Upper lobe of left lung (tissue), 6 donors: ENCODE data around the gene SFRP2. TPM values are rescaled to one million over a fixed set of nuclear protein-coding genes. Genes with fewer than 3 reads are reported as not detected.

Experiments used
- ATAC-seq, 2 donors: fragments of 200-7000 bp; cut with Tn5 transposase; one replicate each; pipeline ENCODE4 v1.9.1; 2022; ENCODE audit warnings: mild to moderate bottlenecking in 2 of 2, moderate library complexity in 2 of 2; ENCODE audit not compliant: low FRiP score in 2 of 2
- DNase-seq, 2 donors: peaks; one replicate each; pipeline ENCODE4 v3.0.0-alpha.2; 2019 to 2020
- H3K27ac ChIP-seq, 4 donors: fragments of 200-600 bp; sonication (generic); one replicate each; pipeline ENCODE4 v1.5.1; 2016 to 2019
- H3K27me3 ChIP-seq, 4 donors: fragments of 200-600 bp; sonication (generic); one replicate each; pipeline ENCODE4 v1.5.1; 2017 to 2019
- H3K36me3 ChIP-seq, 4 donors: fragments of 200-600 bp; sonication (generic); one replicate each; pipeline ENCODE4 v1.5.1; 2016 to 2019
- H3K4me1 ChIP-seq, 4 donors: fragments of 200-600 bp; sonication (generic); one replicate each; pipeline ENCODE4 v1.5.1; 2018 to 2019
- H3K4me3 ChIP-seq, 4 donors: fragments of 200-600 bp; sonication (generic); one replicate each; pipeline ENCODE4 v1.5.1; 2017 to 2019; ENCODE audit warnings: mild to moderate bottlenecking in 2 of 4, moderate library complexity in 1 of 4
- H3K9me3 ChIP-seq, 4 donors: fragments of 200-600 bp; sonication (generic); one replicate each; pipeline ENCODE4 v1.5.1; 2018 to 2019
- EP300 ChIP-seq, 4 donors: sonication (generic); formaldehyde crosslinking; IDR thresholded peaks; one replicate each; pipeline ENCODE4 v1.5.1; 2017; ENCODE audit warnings: antibody characterized with exemption in 4 of 4, control low read depth in 2 of 4
- POLR2A ChIP-seq, 4 donors: fragments of 450-650 bp; IDR thresholded peaks; one replicate each; pipeline ENCODE4 v1.5.1; 2016 to 2017; ENCODE audit warnings: antibody characterized with exemption in 4 of 4, mild to moderate bottlenecking in 2 of 4
- POLR2AphosphoS5 ChIP-seq, 2 donors: sonication (generic); formaldehyde crosslinking; IDR thresholded peaks; one replicate each; pipeline ENCODE4 v1.5.1; 2017; ENCODE audit warnings: antibody characterized with exemption in 2 of 2
- WGBS, 2 donors: methylation state at CpG; one replicate each; pipeline ENCODE4 v1.1.5; 2017 to 2018; 5-methylcytosine and 5-hydroxymethylcytosine counted together
- total RNA-seq, 6 donors: library from RNA; depleted of rRNA in 4 of 6; stranded (reverse); fragments of >200 nt in 4 of 6; gene quantifications; one replicate each; pipeline versions ENCODE4 v1.1.0 to v1.2.1, GENCODE V29; 2016 to 2021
- TF ChIP-seq, protein P1 (sequence below), 6 experiments: fragments of 450-650 bp in 4 of 6; fragments of 200-600 bp in 2 of 6; sonication (generic) in 2 of 6; IDR thresholded peaks; one replicate each; pipeline ENCODE4 v1.5.1; 2016 to 2019; ENCODE audit warnings: antibody characterized with exemption in 6 of 6
- donor health status: DM: no; HTN: no; CAD: no; lungs with moderate emphysema.
- donor health status: DM: no; HTN: yes; CAD: no; lungs with severe emphysema.

The SFRP2 gene
- total RNA-seq, 6 donors from 2014 or later, result 0.98 to 45.2 (median 3.2) TPM; not detected in 1

DNA sequence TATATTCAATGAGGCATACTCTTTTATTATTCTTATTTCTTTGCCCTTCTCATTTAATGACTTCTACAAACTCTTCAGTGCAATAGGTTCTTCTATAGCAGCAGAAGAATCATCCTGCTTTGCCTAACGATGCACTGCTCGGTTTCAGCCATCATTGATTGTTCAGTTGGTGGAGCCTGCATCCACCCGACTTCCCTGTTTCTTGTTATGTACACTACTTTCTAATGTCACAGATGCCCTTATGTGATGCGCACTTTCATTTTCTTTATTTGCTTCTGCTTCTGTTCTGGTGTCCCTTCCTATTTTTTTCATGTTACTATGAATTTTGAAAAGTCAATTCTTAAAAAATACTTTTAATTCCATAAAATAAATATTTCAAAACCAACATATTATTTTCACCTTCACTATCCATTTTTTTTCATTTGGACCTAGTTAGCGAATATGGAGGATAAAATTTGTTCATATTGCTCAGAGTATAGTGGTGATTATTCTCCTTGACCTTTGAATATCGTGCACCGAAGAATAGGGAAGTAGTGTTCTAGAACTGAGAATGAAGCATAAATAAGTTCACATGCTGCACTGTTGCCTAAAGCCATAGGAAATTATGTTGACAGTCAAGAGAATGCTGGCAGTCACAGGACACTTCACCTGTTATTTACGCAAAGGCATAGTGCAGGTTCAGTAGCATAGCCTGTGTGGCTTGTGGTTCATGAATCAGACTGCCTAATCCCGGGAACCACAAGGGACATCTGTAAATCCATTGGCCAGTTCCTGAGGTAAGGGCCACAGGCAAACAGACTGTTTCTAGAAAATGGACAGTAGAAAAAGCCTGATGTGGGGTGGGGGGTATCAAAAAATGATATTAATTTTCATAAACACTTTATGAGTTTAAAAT is 21.3 kb upstream of the SFRP2 start:
- H3K4me3 ChIP-seq, result no peak overlapping the region
- no peak overlapping the region for H3K27ac ChIP-seq
- no peaks in the 10 kb centered on the region for H3K36me3 ChIP-seq
- no peaks in the 10 kb centered on the region for H3K9me3 ChIP-seq
- WGBS, 2 donors, result 84 to 87% methylated on average over 9 of the region's 9 CpGs
- no peak for ATAC-seq
- no peaks in the 10 kb centered on the region for H3K4me1 ChIP-seq
- no peak for TF ChIP-seq POLR2AphosphoS5 (IDR thresholded peaks at IDR 0.05)
- no peak for TF ChIP-seq POLR2A (IDR thresholded peaks at IDR 0.05)
- TF ChIP-seq, protein P1, sequence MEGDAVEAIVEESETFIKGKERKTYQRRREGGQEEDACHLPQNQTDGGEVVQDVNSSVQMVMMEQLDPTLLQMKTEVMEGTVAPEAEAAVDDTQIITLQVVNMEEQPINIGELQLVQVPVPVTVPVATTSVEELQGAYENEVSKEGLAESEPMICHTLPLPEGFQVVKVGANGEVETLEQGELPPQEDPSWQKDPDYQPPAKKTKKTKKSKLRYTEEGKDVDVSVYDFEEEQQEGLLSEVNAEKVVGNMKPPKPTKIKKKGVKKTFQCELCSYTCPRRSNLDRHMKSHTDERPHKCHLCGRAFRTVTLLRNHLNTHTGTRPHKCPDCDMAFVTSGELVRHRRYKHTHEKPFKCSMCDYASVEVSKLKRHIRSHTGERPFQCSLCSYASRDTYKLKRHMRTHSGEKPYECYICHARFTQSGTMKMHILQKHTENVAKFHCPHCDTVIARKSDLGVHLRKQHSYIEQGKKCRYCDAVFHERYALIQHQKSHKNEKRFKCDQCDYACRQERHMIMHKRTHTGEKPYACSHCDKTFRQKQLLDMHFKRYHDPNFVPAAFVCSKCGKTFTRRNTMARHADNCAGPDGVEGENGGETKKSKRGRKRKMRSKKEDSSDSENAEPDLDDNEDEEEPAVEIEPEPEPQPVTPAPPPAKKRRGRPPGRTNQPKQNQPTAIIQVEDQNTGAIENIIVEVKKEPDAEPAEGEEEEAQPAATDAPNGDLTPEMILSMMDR (IDR thresholded peaks at IDR 0.05), result no peak
- no peak for TF ChIP-seq EP300 (IDR thresholded peaks at IDR 0.05)
- H3K27me3 ChIP-seq, result no peaks in the 10 kb centered on the region
- no peak for DNase-seq

GRCh38 chr4:153809307-153809706 is 20.4 kb upstream of the SFRP2 start:
- no peaks in the 10 kb centered on the region for H3K36me3 ChIP-seq
- H3K27me3 ChIP-seq, result no peaks in the 10 kb centered on the region
- no peak overlapping the region for H3K27ac ChIP-seq
- no peaks in the 10 kb centered on the region for H3K9me3 ChIP-seq
- no peaks in the 10 kb centered on the region for H3K4me1 ChIP-seq
- TF ChIP-seq POLR2A (IDR thresholded peaks at IDR 0.05), result no peak
- TF ChIP-seq, protein P1 (IDR thresholded peaks at IDR 0.05), result no peak
- no peak for TF ChIP-seq POLR2AphosphoS5 (IDR thresholded peaks at IDR 0.05)
- no peak for TF ChIP-seq EP300 (IDR thresholded peaks at IDR 0.05)
- DNase-seq (no peak), ATAC-seq (no peak)
- no peak overlapping the region for H3K4me3 ChIP-seq

GRCh38 chr4:153808175-153808574 is 19.3 kb upstream of the SFRP2 start:
- TF ChIP-seq EP300 (IDR thresholded peaks at IDR 0.05) (no peak), POLR2A (IDR thresholded peaks at IDR 0.05) (no peak), POLR2AphosphoS5 (IDR thresholded peaks at IDR 0.05) (no peak)
- TF ChIP-seq, protein P1 (IDR thresholded peaks at IDR 0.05), result no peak
- no peak for DNase-seq
- no peaks in the 10 kb centered on the region for H3K4me1 ChIP-seq
- no peak overlapping the region for H3K27ac ChIP-seq
- ATAC-seq, result no peak
- no peaks in the 10 kb centered on the region for H3K27me3 ChIP-seq
- no peaks in the 10 kb centered on the region for H3K9me3 ChIP-seq
- H3K36me3 ChIP-seq, result no peaks in the 10 kb centered on the region
- H3K4me3 ChIP-seq, result no peak overlapping the region
- 48 to 77% methylated on average over 1 of the region's 1 CpG for WGBS, 2 donors

DNA sequence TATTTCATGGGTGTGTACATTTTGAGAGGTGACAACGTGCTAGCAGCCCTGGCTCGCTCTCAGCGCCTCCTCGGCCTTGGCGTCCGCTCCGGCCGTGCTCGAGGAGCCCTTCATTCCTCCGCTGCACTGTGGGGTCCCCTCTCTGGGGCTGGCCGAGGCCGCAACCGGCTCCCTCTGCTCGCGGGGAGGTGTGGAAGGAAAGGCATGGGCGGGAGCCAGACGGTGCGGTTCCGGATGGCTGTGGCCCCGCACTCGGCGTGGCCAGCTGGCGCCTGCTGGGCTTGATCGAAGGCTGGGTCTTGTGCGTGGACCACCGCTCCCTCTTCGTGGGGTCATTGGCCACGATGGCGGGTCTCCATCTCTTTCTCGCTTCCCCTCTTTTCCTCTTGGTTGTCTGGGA is 17.2 kb upstream of the SFRP2 start:
- TF ChIP-seq POLR2AphosphoS5 (IDR thresholded peaks at IDR 0.05) (no peak), EP300 (IDR thresholded peaks at IDR 0.05) (no peak), POLR2A (IDR thresholded peaks at IDR 0.05) (no peak)
- TF ChIP-seq, protein P1 (IDR thresholded peaks at IDR 0.05), result no peak
- 95% methylated on average over 30 of the region's 30 CpGs for WGBS, 2 donors
- Histone ChIP-seq H3K27me3 (no peaks in the 10 kb centered on the region), H3K27ac (no peak overlapping the region), H3K36me3 (no peaks in the 10 kb centered on the region), H3K4me3 (no peak overlapping the region), H3K9me3 (no peaks in the 10 kb centered on the region), H3K4me1 (no peaks in the 10 kb centered on the region)
- DNase-seq, result peak in 1 of 2 donors; percentile 76
- no peak for ATAC-seq

DNA sequence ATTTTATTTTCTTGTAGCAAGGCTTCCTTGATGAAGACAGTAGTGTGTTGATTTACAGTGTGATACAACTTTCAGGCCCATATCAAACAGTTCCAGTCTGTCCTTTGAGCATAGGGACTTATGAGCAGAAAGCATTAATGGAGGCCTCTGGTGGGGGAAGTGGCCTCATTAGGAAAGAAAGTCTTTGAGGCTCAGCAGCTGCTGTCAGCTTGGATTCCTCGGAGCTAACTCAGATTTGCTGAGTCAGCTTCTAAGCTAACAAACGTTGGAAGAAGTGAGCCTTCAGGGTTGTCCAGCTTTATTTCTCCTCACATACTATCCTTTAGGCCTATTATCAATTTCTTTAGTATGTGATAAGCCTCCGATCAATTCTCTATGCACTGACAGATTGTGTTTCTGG is 15.8 kb upstream of the SFRP2 start:
- Histone ChIP-seq H3K9me3 (no peaks in the 10 kb centered on the region), H3K4me1 (no peaks in the 10 kb centered on the region), H3K27me3 (no peaks in the 10 kb centered on the region), H3K4me3 (no peak overlapping the region), H3K27ac (no peak overlapping the region), H3K36me3 (no peaks in the 10 kb centered on the region)
- ATAC-seq (no peak), DNase-seq (no peak)
- 34 to 52% methylated on average over 2 to 3 of the region's 3 CpGs for WGBS, 2 donors
- TF ChIP-seq POLR2A (IDR thresholded peaks at IDR 0.05), result no peak
